GM21825 (cell line): ENCODE data around the gene RHEB.

Experiments used
- ATAC-seq: cut with Tn5 transposase; IDR thresholded peaks from one replicate; pipeline ENCODE4 v1.9.1; 2021; ENCODE audit warnings: mild to moderate bottlenecking, moderate library complexity; ENCODE audit not compliant: unreplicated experiment

The RHEB gene

GRCh38 chr7:151481650-151482505 is 37.8 kb downstream of the RHEB start:
- ATAC-seq: no peak

GRCh38 chr7:151477867-151478266 is 41.8 kb downstream of the RHEB start:
- no peak for ATAC-seq

GRCh38 chr7:151472644-151473380 is 46.9 kb downstream of the RHEB start:
- peak; percentile 39 for ATAC-seq

- no peak for ATAC-seq
These were observed 49.0 kb downstream of the RHEB start for GRCh38 chr7:151470711-151471110.

GRCh38 chr7:151469281-151469680 is 50.4 kb downstream of the RHEB start:
- ATAC-seq: no peak

- no peak for ATAC-seq
These were observed 51.3 kb downstream of the RHEB start for GRCh38 chr7:151468217-151469018.

- ATAC-seq: no peak
These were observed 54.5 kb downstream of the RHEB start for GRCh38 chr7:151465169-151465568.

- no peak for ATAC-seq
These were observed 57.4 kb downstream of the RHEB start for GRCh38 chr7:151462306-151462779.

- ATAC-seq: no peak
These were observed 57.8 kb downstream of the RHEB start for GRCh38 chr7:151461942-151462230.

- ATAC-seq: no peak
These were observed 58.4 kb downstream of the RHEB start for GRCh38 chr7:151461096-151461941.

GRCh38 chr7:151460474-151460855 is 59.2 kb downstream of the RHEB start:
- ATAC-seq: no peak

GRCh38 chr7:151459726-151460473 is 59.8 kb downstream of the RHEB start:
- no peak for ATAC-seq

- no peak for ATAC-seq
These were observed 62.2 kb downstream of the RHEB start for GRCh38 chr7:151457534-151457933.

GRCh38 chr7:151456782-151457181 is 62.9 kb downstream of the RHEB start:
- ATAC-seq: no peak

GRCh38 chr7:151456276-151456675 is 63.4 kb downstream of the RHEB start:
- no peak for ATAC-seq

GRCh38 chr7:151455690-151456089 is 64.0 kb downstream of the RHEB start:
- ATAC-seq: no peak

- ATAC-seq: no peak
These were observed 64.7 kb downstream of the RHEB start for GRCh38 chr7:151454932-151455530.

GRCh38 chr7:151454305-151454704 is 65.4 kb downstream of the RHEB start:
- no peak for ATAC-seq

GRCh38 chr7:151453326-151453791 is 66.3 kb downstream of the RHEB start:
- no peak for ATAC-seq
